MM.1S (cell line): ENCODE data around the gene SLC8A1.

Experiments
- CTCF ChIP-seq: fragments of 300-600 bp; sonication (generic); IDR thresholded peaks from 2 replicates; pipeline ENCODE4 v1.5.1; 2016; ENCODE audit warnings: antibody characterized with exemption, low read length, mixed read lengths
- EZH2 ChIP-seq: fragments of 300-600 bp; sonication (generic); optimal IDR thresholded peaks from 2 replicates; pipeline ENCODE3; 2017; ENCODE audit warnings: low read depth, mild to moderate bottlenecking, antibody characterized with exemption, low read length, mixed read lengths

GRCh38 chr2:40108851-40109250 is 343.0 kb downstream of the SLC8A1 start:
- TF ChIP-seq EZH2 (no peak), CTCF (no peak)
